NCI-H2196 (cell line): ENCODE measurements around the gene IRX2.

ENCODE experiments used
- DNase-seq: peaks from one replicate; lab custom pipeline; 2025; ENCODE audit not compliant: unreplicated experiment; lab: John Stamatoyannopoulos, UW

The IRX2 gene

GRCh38 chr5:2697446-2698200, 53.9 kb downstream of the IRX2 start:
- no peak for DNase-seq

- no peak for DNase-seq
Measured at GRCh38 chr5:2697041-2697440, 54.4 kb downstream of the IRX2 start.
